T47D (cell line): ENCODE results near the gene MAP2K3.
A peak's percentile ranks its signal among the peaks of the same experiment; 100 is the strongest.

Source experiments
- DNase-seq, 2 experiments: peaks; one replicate each; pipeline versions ENCODE4 v3.0.0 to v3.0.0-alpha.2; 2011 to 2012; ENCODE audit warnings: low read depth in 1 of 2, low spot score in 1 of 2
- JUND ChIP-seq: IDR thresholded peaks from 2 replicates; pipeline ENCODE4 v1.6.1; 2012; ENCODE audit warnings: low read depth
- in situ Hi-C: cut with HindIII; loops from 2 replicates; pipeline ENCODE4 v1.10.0; 2016; ENCODE audit warnings: low sequenced_read_pairs, low pct_unique_long_range_greater_than_20kb

The MAP2K3 gene

DNA sequence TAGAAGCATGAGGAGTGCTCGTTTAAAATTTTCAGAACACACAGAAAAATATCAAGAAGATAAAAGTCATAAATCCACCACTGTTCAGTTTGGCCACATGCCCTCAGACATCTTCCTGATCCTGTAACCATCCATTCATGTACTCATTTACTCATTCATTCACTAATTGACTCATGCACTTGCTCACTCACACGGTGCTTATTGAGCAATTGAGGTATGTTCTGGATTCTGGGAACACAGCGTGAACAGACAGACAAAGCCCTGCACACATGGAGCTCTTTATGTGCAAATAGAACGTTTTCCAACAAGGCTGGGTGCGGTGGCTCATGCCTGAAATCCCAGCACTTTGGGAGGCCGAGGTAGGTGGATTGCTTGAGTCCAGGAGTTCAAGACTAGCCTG, 21.1 kb upstream of the MAP2K3 start:
- in situ Hi-C loops = no loop called here
- no peak for DNase-seq
- TF ChIP-seq JUND = no peak

DNA sequence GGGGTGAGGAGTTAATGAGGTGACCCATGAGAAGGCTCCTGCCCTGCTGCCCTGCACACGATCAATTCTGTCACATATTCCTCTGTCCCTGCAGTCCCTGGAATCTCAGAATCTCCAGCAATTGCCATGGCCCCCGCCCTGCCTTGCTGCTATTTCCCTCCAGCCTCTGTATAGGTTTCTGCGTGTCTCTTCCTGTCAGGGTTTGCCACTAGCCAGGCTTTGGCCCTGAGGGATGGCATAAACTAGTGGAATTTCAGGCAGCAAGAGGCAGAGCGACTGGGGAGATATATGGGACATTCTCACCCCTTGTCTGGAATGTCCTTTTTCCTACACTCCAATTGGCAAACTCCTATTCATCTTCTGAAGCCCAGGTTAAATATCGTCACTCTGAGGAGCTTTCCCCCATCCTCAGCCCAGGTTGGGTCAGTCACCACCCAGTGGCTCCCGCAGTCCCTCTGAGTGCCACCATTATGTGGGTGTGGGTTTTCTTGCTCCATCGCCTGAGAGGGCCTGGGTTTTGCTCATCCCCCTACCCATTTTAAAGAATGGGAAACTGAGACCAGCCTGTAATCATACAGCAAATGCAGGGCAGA, 15.8 kb upstream of the MAP2K3 start:
- no peak for TF ChIP-seq JUND
- DNase-seq = no peak
- in situ Hi-C loops = no loop called here

DNA sequence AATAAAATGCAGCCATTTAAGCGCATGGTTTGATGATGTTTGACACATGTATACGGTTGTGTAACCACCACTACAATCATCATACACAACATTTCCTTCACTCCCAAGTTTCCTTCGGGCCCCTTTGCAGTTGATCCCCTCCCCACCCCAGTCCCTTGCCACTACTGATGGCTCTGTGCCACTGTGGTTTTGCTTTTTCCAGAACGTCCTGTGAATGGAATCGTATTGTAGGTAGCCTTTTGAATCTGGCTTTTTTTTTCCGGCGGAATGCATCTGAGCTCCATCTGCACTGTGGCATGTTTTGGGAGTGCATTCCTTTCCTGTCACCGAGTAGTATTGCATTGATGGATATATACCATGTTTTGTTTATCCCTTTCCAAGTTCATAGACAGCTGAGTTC, 15.1 kb upstream of the MAP2K3 start:
- TF ChIP-seq JUND = no peak
- in situ Hi-C loops = no loop called here
- DNase-seq = no peak

DNA sequence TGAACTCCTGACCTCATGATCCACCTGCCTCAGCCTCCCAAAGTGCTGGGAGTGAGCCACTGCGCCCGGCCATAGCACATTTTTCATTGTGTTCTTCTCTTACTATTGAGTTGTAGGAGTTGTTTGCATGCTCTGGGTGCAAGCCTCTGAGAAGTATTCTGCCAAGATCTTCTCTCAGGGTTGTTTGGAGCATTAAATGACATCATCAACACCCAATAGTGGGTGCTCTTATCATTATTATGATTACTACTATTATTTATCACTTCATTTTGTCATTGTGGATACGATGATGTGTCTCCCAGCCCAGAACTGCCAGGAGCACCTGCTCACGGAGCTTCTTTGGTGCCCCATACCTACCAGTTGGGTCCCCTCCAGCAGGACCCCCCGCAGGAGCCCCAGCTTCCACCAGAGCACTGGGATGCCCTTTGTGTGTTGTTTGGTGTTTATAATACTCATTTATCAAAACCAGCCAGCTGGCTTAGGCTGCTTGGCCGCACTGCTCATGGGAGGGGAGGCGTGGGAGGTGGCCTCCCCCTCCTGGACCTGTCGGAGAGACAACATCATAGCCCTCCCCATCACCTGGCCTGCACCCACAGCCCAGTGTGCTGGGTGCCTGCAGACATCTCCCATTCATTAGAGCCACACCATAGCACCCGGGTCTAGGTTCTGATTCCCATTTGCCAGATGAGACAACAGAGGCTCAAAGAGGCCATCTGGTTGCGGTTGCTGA, 12.9 kb upstream of the MAP2K3 start:
- in situ Hi-C loops = no loop called here
- no peak for TF ChIP-seq JUND
- no peak for DNase-seq

DNA sequence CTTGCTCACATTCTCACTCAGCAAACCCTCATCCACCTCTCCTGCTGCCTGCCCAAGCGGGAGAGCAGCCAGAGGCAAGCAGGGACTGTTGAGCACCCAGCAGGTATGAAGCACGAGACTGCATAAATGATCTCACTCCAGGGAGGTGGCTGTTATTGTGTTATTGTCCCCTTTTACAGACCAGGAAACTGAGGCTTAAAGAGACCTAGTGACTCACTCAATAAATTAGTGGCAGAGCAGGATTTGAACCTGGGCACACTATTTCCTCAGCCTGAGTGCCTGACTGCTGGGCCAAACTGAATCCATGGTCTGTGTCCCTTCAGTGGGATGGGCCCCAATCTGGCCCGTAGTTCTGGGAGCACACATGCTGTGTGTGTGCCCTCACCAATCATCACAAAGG, 12.3 kb upstream of the MAP2K3 start:
- no peak for DNase-seq
- TF ChIP-seq JUND = no peak
- in situ Hi-C loops = no loop called here

DNA sequence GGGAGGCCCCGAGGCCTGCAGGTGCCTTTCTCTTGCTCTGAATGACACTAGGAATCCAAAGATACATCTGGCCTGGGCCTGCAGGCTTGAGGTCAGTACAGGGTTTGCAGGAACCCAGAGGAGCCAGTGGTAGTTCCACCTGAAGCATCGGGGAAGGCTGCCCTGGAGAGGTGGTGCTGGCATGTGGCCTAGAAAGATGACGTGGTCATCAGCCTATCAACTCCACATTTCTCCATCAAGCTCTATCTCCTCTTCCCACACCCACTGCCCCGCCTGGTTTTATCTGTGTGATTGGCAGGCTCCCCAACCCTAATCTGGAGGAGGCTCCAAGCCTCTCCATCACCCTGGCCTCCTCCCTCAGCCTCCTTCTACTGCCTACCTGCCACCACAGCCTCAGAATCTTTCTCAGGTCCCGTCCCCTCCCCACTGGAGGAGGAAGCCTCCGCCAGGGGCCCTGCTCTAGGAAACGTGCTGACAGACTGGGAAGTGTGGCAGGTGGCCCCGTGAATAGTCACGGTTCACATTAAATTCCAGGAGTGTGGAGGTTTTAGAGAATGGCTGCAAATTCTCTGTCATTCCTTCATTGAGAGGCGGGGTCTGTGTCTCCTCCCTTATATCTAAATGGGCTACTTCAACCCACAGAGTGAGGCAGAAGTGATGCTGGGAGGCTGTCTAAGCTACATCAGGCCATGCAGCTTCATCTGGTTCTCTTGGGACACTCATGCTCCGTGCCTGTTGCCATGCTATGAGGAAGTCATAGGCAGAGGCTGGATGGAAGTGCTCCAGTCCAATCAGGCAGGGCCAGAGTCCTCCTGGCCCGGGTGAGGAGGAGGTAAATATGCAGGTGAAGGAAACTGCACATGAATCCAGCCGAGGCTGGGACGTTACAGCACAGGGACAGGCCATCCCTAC, 11.4 kb upstream of the MAP2K3 start:
- no peak for TF ChIP-seq JUND
- in situ Hi-C loops = no loop called here
- DNase-seq = no peak

DNA sequence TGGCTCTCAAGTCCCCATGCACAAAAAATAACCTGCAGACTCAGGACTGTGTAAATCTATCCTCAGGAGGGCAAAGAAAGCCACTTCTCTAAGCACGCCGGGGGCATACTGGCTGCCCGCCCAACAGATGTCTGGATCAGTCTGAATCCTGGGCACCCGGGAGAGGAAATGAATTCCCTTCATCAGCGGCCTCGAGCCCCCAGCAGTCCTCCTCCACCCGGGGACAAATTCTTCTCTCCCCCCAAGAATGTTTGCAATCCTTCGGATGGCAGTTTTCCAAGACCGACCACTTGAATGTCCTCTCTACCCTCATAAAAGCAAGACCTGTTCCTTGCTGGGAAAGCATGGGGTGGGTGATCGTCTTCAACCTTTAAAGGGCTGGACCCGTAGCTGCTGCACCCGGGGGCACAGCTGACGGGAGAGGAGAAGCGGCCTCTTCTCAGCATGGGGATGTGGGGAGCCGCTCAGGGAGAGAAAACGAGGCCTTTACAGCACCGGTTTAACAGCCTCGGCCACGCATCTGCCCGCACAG, 9.4 kb upstream of the MAP2K3 start:
- no peak for DNase-seq
- in situ Hi-C loops = no loop called here
- no peak for TF ChIP-seq JUND

DNA sequence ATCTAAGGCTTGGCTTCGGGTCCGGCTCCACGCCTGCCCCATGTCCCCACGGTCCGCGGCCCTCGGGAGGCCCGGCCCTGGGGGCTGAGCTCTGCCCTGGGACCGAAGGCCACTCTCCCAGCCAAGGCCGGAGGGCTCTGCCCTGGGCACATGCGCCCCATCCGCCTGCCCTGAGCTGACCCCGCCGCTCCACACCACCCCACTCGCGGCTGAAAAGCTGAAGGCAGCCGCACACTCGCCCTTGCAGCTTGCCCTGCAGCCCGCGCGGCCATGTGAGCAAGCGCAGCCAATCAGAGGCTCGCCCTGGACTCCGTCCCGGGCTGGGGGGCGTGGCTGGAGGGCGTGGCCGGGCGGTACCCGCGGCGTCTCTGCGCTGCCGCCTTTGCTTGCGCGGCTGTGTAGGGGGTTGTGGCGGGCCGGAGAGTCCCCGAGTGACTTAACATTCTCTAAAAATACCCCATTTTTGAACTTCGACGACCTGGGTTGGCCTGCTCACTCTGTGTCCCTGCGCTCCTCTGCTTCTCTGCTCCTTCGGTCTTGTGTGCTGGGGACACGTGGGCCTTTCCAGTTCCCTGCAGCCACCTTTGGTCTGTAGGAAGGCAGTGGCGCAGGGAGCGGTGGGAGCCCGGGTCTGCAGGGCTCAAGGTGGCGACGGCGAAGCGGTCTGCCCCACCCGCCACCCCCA, 8.8 kb upstream of the MAP2K3 start:
- DNase-seq = peak; percentile 82 to 94
- TF ChIP-seq JUND = no peak
- in situ Hi-C loops = no loop called here

DNA sequence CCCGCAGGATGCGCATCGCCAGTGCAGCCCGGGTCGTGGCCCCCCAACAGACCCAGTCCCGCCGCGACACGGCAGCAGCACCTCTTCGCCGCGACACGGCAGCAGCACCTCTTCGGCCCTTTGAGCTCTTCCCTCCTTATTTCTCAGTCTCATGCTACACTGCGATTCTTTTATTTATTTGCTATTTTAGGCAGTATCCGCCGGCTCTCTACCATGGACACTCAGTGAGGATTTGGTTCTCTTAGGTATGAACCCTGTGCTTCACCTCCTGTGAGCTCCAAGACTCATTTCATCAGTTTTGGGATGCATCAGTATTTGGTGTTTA, 8.3 kb upstream of the MAP2K3 start:
- no peak for DNase-seq
- TF ChIP-seq JUND = no peak
- in situ Hi-C loops = no loop called here

DNA sequence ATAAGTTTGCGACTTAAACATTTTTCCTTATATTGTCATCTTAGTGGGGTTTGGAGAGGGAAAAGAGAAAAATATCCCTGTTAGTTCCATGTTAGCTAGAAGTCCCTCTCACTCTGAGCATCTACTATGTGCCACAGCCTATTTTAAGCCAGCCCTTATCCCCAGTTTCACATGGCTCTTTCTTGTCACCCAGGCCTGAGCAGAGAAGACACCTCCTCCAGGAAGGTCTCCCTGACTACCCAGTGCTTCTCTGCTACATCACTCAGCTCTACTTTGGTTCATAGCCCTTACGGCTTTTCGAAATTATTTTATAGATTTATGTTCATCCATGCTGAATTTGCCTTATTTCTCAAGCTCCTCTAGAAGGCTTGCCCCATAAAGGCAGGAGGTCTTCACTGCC, 7.2 kb upstream of the MAP2K3 start:
- no peak for TF ChIP-seq JUND
- DNase-seq = no peak
- in situ Hi-C loops = no loop called here

DNA sequence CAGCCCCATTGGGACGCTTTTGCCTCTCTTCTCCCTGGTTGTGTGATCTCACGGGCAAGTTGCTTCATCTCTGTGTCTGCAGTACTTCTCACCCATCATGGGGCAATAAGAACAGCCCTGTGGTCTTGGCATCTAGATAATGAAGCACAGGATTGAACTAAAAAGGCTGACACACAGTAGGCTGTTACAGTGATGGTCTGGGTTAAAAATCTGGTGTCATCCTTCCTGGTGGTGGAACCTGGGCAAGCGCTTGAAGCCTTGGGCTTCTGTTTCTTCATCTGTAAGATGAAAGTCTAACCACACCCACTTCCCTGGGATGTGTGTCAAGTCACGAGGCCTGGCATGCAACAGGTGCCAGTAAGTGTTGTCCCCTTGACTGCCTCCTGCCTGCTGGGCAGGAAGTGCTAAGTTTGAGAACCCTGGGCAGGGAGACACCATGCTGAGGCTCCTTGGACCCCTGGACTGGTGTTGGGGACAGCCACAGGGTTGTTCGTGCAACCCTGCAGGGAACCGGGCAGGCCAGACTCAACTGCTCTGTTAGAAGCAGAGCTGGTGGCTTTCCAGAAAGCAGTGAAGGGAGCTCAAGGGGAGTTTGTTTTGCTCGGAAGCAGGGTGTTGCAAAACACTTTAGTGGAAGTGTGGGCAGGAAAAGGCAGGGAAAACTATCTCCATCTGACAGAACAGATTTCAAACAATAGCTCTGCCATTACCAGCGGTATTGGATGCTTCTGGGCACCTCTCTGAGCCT, 5.9 kb upstream of the MAP2K3 start:
- in situ Hi-C loops = no loop called here
- no peak for TF ChIP-seq JUND
- DNase-seq = no peak

DNA sequence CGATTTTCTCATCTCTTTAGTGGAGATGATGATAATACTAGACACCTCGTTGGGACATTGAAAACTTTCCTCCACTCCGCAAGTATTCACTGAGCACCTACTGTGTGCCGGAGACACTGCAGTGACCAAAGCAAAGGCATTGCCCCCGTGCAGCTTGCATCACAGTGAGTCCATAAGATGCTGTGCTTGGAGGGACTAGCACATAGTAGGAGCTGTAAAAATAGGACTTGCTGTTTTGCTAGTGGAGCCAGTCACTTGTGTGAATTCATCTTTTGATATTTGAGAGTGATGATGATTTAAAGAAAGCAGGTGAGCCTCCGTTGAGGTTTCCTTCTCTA, 5.3 kb upstream of the MAP2K3 start:
- no peak for DNase-seq
- in situ Hi-C loops = no loop called here
- no peak for TF ChIP-seq JUND
